GM18526 (cell line): ENCODE data around the gene GLRA3.

ENCODE experiments used
- POLR2A ChIP-seq: IDR thresholded peaks from 3 replicates; pipeline ENCODE4 v1.6.1; 2011; ENCODE audit not compliant: insufficient read length; ENCODE audit errors: extremely low read depth

GLRA3 gene

DNA sequence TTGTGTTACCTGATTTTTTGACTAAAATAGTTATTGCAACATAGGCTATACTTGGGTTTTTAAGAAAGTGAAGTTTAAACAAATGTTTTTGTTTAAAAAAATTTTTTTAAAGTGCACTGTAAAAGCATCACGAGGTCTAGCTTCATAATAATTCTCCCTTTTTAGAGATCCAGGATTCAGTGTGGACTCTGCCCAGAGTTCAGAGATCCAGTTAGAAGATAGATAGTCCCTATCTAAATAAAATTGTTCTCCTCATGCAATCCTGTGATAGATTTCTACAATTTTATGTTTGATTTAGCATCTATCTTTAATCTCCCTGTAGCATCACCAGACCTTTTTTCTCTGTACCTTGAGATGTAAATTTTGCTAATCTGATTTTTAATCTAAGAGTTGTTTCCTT, 221.3 kb downstream of the GLRA3 start:
- no peak for TF ChIP-seq POLR2A

DNA sequence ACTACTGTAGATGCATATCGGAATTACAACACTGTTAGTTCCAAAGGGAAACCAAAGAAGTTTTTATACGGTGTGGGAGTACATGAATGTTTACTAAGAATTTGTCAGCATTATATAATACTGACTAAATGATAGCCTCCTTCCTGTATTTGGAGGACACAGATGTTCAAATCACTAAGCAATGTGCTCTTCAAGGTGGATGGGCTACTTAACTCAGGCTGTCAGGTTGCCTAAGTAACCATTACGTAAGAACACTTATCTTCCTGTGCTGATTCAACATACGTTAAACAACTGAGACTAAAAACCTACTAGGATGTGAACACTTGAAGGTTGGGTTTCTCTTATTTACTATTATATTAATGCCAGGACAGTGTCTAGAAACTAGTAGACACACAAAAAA, 224.8 kb downstream of the GLRA3 start:
- TF ChIP-seq POLR2A, result no peak

DNA sequence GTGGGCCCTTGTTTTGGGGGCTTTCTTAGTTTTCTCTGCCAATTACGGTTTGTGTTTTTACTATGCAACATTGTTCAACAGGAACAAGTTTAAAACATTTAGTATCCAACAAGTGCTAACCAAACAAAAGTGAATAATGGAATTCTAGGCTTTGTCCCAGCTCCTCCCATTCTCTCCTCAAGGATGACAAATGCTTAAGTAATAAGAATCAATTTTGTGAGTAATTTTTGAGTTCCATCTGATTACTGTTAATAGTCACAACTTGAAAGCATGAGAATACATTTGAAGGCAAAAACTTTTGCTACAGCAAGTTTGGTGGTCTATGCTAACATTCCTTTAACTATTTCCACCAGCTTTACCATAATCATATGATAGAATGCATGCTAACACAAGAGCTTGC, 228.7 kb downstream of the GLRA3 start:
- no peak for TF ChIP-seq POLR2A

DNA sequence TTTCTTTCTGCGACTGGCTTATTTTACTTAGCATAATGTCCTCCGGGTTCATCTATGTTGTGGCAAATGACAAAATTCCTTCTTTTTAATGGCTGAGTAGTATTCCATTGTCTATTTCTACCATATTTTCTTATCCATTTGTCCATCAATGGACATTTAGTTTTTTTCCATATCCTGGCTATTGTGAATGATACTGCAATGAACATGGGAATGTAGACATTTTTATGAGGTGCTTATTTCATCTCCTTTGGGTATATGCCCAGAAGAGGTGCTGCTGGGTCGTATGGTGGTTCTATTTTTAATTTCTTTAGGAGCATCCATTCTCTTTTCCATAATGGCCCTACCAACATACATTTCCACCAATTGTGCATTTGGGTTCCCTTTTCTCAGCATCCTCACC, 230.2 kb downstream of the GLRA3 start:
- TF ChIP-seq POLR2A, result no peak

DNA sequence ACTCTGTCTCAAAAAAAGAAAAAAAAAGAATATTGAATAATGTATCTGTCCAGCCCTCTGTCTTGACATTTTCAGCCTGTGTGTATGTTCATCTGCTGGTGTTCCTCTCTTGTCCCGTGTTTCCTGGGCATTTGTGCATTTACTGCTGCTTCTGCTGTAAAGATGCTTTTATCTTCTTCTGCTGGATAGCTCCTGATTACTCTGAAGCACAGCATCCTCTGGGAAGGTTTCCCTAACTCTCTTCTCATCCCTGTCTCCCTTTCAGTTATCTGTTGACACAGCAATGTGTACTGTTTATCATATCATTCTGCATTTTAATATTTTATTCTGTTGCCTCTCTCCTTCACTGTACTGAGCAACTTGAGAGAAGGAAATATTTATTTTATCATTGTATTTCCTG, 232.5 kb downstream of the GLRA3 start:
- TF ChIP-seq POLR2A, result no peak

DNA sequence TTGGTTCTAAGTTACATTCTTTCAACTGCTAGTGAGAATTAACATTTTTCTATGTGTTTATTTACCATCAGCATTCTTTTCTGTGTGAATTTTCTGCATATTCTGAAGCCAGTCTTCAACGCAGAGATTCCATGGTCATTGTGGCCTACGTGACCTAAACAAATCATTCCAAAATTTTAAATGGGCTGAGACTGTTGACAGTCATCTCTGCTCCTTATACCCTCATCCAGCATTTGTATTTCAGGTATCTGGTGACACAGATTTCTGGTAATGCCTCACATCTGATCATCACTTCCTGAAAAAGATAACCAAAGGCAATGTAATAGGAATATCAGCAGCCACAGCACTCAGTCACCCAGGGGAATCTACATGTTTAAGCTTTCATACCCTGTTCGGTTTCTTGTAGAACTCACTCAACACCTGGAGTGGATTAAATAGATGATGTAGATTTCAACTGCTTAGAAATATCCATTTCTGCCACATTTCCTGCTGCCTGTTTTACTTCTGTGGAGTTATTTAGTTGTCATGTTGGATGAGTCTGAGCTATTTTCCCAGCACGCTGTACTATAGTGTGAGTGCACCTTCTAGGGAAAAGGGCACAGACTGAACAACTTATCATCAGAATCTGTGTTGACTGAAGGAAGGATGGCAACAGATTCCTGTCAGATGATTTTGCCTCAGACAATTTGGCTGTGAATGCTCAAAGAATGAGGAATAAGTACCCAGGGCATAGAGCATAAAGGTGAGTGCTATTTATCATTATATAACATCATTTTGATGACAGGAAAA, 233.7 kb downstream of the GLRA3 start:
- no peak for TF ChIP-seq POLR2A

DNA sequence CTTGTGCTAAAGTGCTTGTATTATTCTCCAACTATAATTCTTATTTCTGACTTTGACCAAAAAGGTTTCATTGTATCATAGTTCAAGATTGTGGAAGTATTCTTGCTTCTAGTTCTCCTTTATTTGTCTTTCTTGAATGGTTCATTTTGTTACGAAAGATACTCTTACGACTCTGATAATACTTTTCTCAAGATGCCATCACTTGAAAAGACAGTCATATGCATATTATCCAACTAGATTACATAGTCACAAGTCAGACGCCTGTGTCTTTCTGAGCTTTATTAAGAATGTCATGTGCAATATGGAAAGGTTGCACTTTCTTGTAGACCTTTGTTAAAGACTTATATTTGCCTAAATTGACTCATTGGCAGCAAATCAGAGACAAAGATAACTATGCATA, 235.3 kb downstream of the GLRA3 start:
- no peak for TF ChIP-seq POLR2A

DNA sequence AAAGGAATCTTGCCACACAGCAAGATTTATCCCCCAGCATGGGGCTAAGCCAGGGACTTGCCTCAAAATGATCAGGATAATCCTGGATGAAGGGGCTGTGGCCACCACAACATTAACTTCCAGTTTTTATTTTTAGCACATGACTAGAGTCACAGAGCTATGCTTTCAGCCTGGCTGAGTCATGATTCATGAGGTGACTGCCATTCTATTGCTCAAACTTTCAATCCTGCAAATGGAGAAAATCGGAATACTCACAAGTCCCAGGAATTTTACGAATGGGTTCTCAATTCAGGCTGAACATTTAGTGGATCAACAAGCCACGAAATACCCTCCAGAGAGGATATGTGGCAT, 236.1 kb downstream of the GLRA3 start:
- no peak for TF ChIP-seq POLR2A

DNA sequence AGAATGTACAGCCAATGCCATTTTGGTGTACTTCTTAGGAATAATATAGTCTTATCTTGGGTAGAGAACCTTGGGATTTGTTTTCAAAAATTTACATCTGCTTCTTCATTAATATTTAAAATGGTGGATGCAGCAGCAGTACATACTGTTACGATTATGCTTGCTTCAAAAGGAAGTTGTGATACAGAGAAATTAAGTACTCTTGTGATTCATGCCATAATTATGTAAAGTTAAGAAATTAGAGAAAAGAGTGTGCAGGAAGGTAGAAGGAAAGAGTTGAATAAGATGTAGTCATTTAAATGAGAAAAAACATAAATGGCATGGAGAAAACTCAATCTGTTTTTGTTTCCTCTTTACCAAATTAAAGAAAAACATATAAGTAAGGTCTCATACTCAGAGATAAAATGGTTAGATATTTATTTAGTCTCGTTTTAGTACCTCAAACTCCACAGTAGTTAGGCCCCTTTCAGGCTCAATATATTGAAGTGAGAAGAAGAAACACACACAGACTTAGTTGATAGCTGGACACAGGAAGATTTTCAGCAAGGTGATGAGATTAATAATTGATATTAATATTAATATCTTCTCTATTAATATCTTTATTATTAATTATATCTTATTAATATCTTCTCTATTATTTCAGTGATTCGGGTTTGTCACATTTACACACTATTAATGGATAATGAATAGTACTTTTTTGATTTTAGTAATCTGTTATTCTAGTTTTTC, 236.6 kb downstream of the GLRA3 start:
- TF ChIP-seq POLR2A, result no peak

DNA sequence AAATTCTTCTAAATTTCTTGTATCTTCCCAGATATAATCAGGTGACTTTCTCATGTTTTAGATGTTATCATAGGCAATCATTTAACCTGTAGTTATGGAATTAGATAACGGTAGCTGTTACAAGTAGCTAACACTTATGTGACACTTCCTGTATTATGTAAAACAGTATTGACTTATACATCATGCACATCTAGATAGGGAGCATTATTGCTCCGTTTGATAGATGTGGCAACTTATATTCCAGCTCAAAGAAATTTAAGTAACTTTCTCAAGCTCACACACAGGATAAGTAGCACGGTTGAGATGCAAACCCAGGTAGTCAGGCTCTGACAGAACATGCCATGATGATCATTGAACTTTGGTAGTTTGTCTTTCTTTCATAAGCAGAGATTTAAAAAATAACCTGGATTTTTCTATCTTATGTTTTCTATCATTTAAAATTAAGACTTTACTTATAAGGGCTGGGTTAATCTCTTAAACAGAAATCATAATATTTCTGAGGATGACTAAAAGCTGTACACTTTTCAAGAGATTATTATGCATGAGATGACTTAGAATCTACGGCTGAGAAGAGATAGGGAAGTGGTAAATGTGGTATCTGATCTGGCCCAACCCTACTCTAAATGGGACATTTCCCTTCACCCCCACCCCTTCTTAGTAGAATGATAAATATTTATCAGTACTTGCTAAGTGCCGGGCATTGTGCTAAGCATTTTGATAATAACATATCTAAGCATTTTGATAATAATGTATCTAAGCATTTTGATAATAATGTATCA, 237.6 kb downstream of the GLRA3 start:
- TF ChIP-seq POLR2A, result no peak

DNA sequence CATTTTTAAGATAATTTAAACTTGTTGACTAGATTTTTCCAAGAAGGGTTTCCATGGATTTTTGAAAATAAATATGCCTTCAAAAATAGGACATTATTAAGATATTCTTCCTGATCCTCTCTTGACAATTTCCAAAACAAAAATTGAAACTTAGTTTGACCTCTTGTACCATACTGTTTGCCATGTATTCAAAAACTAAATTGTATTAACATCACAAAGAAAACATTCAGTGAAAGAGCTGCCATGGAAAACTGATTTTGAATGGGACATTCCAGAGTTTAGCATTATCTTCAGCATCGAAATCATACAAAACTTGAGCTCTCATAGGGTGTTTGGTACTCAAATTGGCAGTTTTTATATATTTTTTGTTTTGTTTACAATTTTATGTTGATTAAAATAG, 238.7 kb downstream of the GLRA3 start:
- TF ChIP-seq POLR2A, result no peak
